Measurements from ENCODE around the gene PCBD1. TPM values are rescaled to one million over a fixed set of nuclear protein-coding genes. Genes with fewer than 3 reads are reported as not detected.

PCBD1 gene
- total and polyA plus RNA-seq, 2 donors (not counting 1 experiment from before 2014, with no cell fraction given), result 6.7 to 14.1 TPM

DNA sequence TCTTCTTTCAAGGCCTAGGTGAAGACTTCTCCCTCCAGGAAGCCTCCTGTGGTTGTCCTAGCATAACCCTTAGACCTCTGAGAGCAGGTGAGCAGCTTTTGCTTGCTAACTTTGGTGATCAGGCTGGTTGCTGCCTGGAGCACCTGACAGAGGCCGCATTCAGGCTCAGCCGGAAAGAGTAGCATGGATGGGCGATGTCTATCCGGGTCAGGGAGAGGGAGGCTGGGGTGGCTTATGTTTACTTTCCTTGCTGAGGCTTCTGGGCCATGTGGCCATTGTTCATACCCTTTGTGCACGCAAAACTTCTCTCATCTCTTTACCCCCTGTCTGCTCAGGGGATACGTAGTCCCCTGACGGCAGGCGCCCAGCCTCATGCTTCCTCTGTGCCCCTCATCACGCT lies 27.4 kb upstream of the PCBD1 start:
- intact Hi-C loops (cut with micrococcal nuclease), result no loop called here
- POLR2A ChIA-PET, result no interaction called here

DNA sequence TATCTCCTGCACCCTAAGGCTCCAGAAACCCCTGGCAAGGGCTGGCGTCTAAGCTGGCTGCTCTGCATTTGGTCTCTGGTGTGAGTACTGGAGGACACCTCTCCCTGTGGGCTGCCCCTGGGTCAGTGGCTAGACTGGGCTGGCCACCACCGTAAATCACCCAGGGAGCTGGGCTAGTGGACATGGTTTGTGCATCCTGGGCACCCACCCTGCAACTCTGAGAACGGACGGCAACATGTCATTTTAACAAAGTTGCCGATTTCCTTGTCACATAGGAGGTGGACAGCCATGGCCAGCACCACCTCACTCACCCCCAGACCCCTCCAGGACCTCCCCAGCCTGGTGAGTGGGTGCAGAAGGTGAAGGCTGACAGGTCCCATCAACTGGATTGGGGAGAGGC lies 26.8 kb upstream of the PCBD1 start:
- ATAC-seq (ENCODE audit: low read depth), result no peak

More for the DNA sequence above, 27.4 kb upstream of the PCBD1 start:
- Histone ChIP-seq H3K4me3 (ENCODE audit: control extremely low read depth in 1 of 5, extremely low read depth in 1 of 5, insufficient read depth in 1 of 5, low read depth in 2 of 5, low read length in 4 of 5) (no peak overlapping the region), H3K27me3 (replicated peaks in 1 of 4; ENCODE audit: control extremely low read depth in 1 of 4, control insufficient read depth in 3 of 4, insufficient read depth in 4 of 4, low read length in 3 of 4) (no peaks in the 10 kb centered on the region), H3K4me1 (ENCODE audit: control insufficient read depth in 2 of 2, insufficient read depth in 2 of 2, low read length in 2 of 2) (no peaks in the 10 kb centered on the region), H4K20me1 (ENCODE audit: control insufficient read depth, insufficient read depth, low read length, poor library complexity, severe bottlenecking) (no peaks in the 10 kb centered on the region), H3K36me3 (replicated peaks in 1 of 2; ENCODE audit: control extremely low read depth in 1 of 2, control insufficient read depth in 1 of 2, extremely low read depth in 1 of 2, insufficient read depth in 2 of 2, low read length in 1 of 2) (no peaks in the 10 kb centered on the region), H3K27ac (ENCODE audit: low read length in 2 of 2) (no peak overlapping the region), H3K79me2 (ENCODE audit: control insufficient read depth, insufficient read depth, low read length) (no peaks in the 10 kb centered on the region), H3K4me2 (replicated peaks; ENCODE audit: low read depth, low read length, poor library complexity, severe bottlenecking) (no peak overlapping the region), H3K9ac (ENCODE audit: low read length) (no peak overlapping the region), H2AFZ (ENCODE audit: insufficient read depth, low read depth, low read length, poor library complexity, severe bottlenecking) (no peak overlapping the region), H3K9me3 (ENCODE audit: control extremely low read depth in 1 of 3, control insufficient read depth in 2 of 3, insufficient read depth in 1 of 3, low read length in 2 of 3) (peaks cover 0 to 4% (median 0%) of the 10 kb centered on the region in 3 donors)
- DNase-seq (no peak), ATAC-seq (ENCODE audit: low read depth) (no peak)
- no peaks in the 10 kb centered on the region for H3K4me1 Mint-ChIP-seq
- no peak overlapping the region for H3K27ac Mint-ChIP-seq
- CTCF ChIA-PET, result no interaction called here
- 87% methylated on average over 7 of the region's 9 CpGs for WGBS (ENCODE audit: insufficient coverage)
- H3K4me3 Mint-ChIP-seq, result no peak overlapping the region
- no peaks in the 10 kb centered on the region for H3K9me3 Mint-ChIP-seq (ENCODE audit: insufficient read depth)
- TF ChIP-seq EZH2 (IDR thresholded peaks at IDR 0.05; ENCODE audit: borderline replicate concordance, insufficient read depth, low read depth, low read length, poor library complexity, severe bottlenecking), result no peak
- TF ChIP-seq, protein P1, sequence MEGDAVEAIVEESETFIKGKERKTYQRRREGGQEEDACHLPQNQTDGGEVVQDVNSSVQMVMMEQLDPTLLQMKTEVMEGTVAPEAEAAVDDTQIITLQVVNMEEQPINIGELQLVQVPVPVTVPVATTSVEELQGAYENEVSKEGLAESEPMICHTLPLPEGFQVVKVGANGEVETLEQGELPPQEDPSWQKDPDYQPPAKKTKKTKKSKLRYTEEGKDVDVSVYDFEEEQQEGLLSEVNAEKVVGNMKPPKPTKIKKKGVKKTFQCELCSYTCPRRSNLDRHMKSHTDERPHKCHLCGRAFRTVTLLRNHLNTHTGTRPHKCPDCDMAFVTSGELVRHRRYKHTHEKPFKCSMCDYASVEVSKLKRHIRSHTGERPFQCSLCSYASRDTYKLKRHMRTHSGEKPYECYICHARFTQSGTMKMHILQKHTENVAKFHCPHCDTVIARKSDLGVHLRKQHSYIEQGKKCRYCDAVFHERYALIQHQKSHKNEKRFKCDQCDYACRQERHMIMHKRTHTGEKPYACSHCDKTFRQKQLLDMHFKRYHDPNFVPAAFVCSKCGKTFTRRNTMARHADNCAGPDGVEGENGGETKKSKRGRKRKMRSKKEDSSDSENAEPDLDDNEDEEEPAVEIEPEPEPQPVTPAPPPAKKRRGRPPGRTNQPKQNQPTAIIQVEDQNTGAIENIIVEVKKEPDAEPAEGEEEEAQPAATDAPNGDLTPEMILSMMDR (IDR thresholded peaks at IDR 0.05), result no peak
- H3K27me3 Mint-ChIP-seq, result peaks cover 9% of the 10 kb centered on the region

More for the DNA sequence above, 26.8 kb upstream of the PCBD1 start:
- TF ChIP-seq, protein P1 (IDR thresholded peaks at IDR 0.05), result no peak
- TF ChIP-seq EZH2 (IDR thresholded peaks at IDR 0.05; ENCODE audit: borderline replicate concordance, insufficient read depth, low read depth, low read length, poor library complexity, severe bottlenecking), result no peak
- Histone ChIP-seq H3K27ac (ENCODE audit: low read length in 2 of 2) (no peak overlapping the region), H3K4me1 (ENCODE audit: control insufficient read depth in 2 of 2, insufficient read depth in 2 of 2, low read length in 2 of 2) (no peaks in the 10 kb centered on the region), H4K20me1 (ENCODE audit: control insufficient read depth, insufficient read depth, low read length, poor library complexity, severe bottlenecking) (no peaks in the 10 kb centered on the region), H2AFZ (ENCODE audit: insufficient read depth, low read depth, low read length, poor library complexity, severe bottlenecking) (no peak overlapping the region), H3K9me3 (ENCODE audit: control extremely low read depth in 1 of 3, control insufficient read depth in 2 of 3, insufficient read depth in 1 of 3, low read length in 2 of 3) (peaks cover 0 to 4% (median 0%) of the 10 kb centered on the region in 3 donors), H3K27me3 (replicated peaks in 1 of 4; ENCODE audit: control extremely low read depth in 1 of 4, control insufficient read depth in 3 of 4, insufficient read depth in 4 of 4, low read length in 3 of 4) (no peaks in the 10 kb centered on the region), H3K4me3 (ENCODE audit: control extremely low read depth in 1 of 5, extremely low read depth in 1 of 5, insufficient read depth in 1 of 5, low read depth in 2 of 5, low read length in 4 of 5) (no peak overlapping the region), H3K36me3 (replicated peaks in 1 of 2; ENCODE audit: control extremely low read depth in 1 of 2, control insufficient read depth in 1 of 2, extremely low read depth in 1 of 2, insufficient read depth in 2 of 2, low read length in 1 of 2) (no peaks in the 10 kb centered on the region), H3K79me2 (ENCODE audit: control insufficient read depth, insufficient read depth, low read length) (no peaks in the 10 kb centered on the region), H3K4me2 (replicated peaks; ENCODE audit: low read depth, low read length, poor library complexity, severe bottlenecking) (no peak overlapping the region), H3K9ac (ENCODE audit: low read length) (no peak overlapping the region)
- intact Hi-C loops (cut with micrococcal nuclease), result no loop called here
- no peak overlapping the region for H3K4me3 Mint-ChIP-seq
- H3K9me3 Mint-ChIP-seq (ENCODE audit: insufficient read depth), result no peaks in the 10 kb centered on the region
- CTCF ChIA-PET, result no interaction called here
- H3K27me3 Mint-ChIP-seq, result peaks cover 9% of the 10 kb centered on the region
- DNase-seq, result no peak
- no peaks in the 10 kb centered on the region for H3K4me1 Mint-ChIP-seq
- WGBS (ENCODE audit: insufficient coverage), result 100% methylated on average over 5 of the region's 5 CpGs
- H3K27ac Mint-ChIP-seq, result no peak overlapping the region
- POLR2A ChIA-PET, result no interaction called here
